H9 (cell line): ENCODE measurements around the gene ADO. TPM values are rescaled to one million over a fixed set of nuclear protein-coding genes. Genes with fewer than 3 reads are reported as not detected.

ENCODE experiments used
- DNase-seq: peaks from one replicate; pipeline ENCODE4 v3.0.0-alpha.2; 2017
- H2AFZ ChIP-seq: one replicate; pipeline ENCODE4 v1.6.1; 2013; ENCODE audit warnings: mild to moderate bottlenecking, low read length, control low read depth, moderate library complexity
- H2AK5ac ChIP-seq: 2 replicates; pipeline ENCODE4 v1.6.1; 2013; ENCODE audit warnings: low read length, control low read depth, mixed read lengths; ENCODE audit not compliant: insufficient read length
- H2BK120ac ChIP-seq: one replicate; pipeline ENCODE4 v1.6.1; 2013; ENCODE audit warnings: low read depth, mild to moderate bottlenecking, low read length, control low read depth, inconsistent platforms; ENCODE audit not compliant: poor library complexity, severe bottlenecking
- H2BK12ac ChIP-seq: 2 replicates; pipeline ENCODE4 v1.6.1; 2013; ENCODE audit warnings: low read length, control low read depth, mixed read lengths, low read depth; ENCODE audit not compliant: insufficient read length
- H2BK15ac ChIP-seq: 2 replicates; pipeline ENCODE4 v1.6.1; 2013; ENCODE audit warnings: low read depth, low read length, control low read depth
- H2BK20ac ChIP-seq: one replicate; pipeline ENCODE4 v1.6.1; 2013; ENCODE audit warnings: low read depth, mild to moderate bottlenecking, low read length, control low read depth, inconsistent platforms; ENCODE audit not compliant: poor library complexity, severe bottlenecking
- H2BK5ac ChIP-seq: 2 replicates; pipeline ENCODE4 v1.6.1; 2013; ENCODE audit warnings: low read length, control low read depth, mixed read lengths; ENCODE audit not compliant: insufficient read length
- H3K14ac ChIP-seq: 2 replicates; pipeline ENCODE4 v1.6.1; 2013; ENCODE audit warnings: low read length, control low read depth; ENCODE audit not compliant: insufficient read depth
- H3K18ac ChIP-seq: 2 replicates; pipeline ENCODE4 v1.6.1; 2013; ENCODE audit warnings: low read depth, mild to moderate bottlenecking, mixed read lengths, low read length, control low read depth; ENCODE audit not compliant: insufficient read length
- H3K23ac ChIP-seq: 2 replicates; pipeline ENCODE4 v1.6.1; 2013; ENCODE audit warnings: low read length, control low read depth, mixed read lengths, low read depth; ENCODE audit not compliant: insufficient read length
- H3K23me2 ChIP-seq: 2 replicates; pipeline ENCODE4 v1.6.1; 2013; ENCODE audit warnings: low read depth, mild to moderate bottlenecking, mixed read lengths, low read length, control low read depth; ENCODE audit not compliant: insufficient read length, poor library complexity, severe bottlenecking
- H3K27ac ChIP-seq: 2 replicates; pipeline ENCODE4 v1.5.1; 2013; ENCODE audit warnings: low read length, control low read depth, mixed read lengths, low read depth; ENCODE audit not compliant: insufficient read length
- H3K27me3 ChIP-seq: 2 replicates; pipeline ENCODE4 v1.6.1; 2013; ENCODE audit warnings: low read length, control low read depth, inconsistent platforms; ENCODE audit not compliant: insufficient read depth
- H3K4ac ChIP-seq: 2 replicates; pipeline ENCODE4 v1.6.1; 2013; ENCODE audit warnings: low read depth, mild to moderate bottlenecking, control low read depth, inconsistent platforms, low read length, moderate library complexity
- H3K4me1 ChIP-seq: 2 replicates; pipeline ENCODE4 v1.6.1; 2013; ENCODE audit warnings: low read length, control low read depth, inconsistent platforms; ENCODE audit not compliant: insufficient read depth
- H3K4me2 ChIP-seq: 2 replicates; pipeline ENCODE4 v1.6.1; 2013; ENCODE audit warnings: low read length, control low read depth, mixed read lengths; ENCODE audit not compliant: insufficient read length, insufficient read depth
- H3K56ac ChIP-seq: 2 replicates; pipeline ENCODE4 v1.6.1; 2013; ENCODE audit warnings: low read depth, mild to moderate bottlenecking, mixed read lengths, low read length, control low read depth; ENCODE audit not compliant: insufficient read length
- H3K79me1 ChIP-seq: 2 replicates; pipeline ENCODE4 v1.6.1; 2013; ENCODE audit warnings: low read depth, mild to moderate bottlenecking, moderate library complexity, low read length, control low read depth, inconsistent platforms; ENCODE audit not compliant: insufficient read depth, poor library complexity, severe bottlenecking
- H3K79me2 ChIP-seq: 2 replicates; pipeline ENCODE4 v1.6.1; 2013; ENCODE audit warnings: low read length, control low read depth, inconsistent platforms; ENCODE audit not compliant: insufficient read depth
- H3K9ac ChIP-seq: 2 replicates; pipeline ENCODE4 v1.6.1; 2013; ENCODE audit warnings: low read length, control low read depth, mixed read lengths; ENCODE audit not compliant: insufficient read length; ENCODE audit errors: extremely low read depth
- H3K9me3 ChIP-seq: one replicate; pipeline ENCODE4 v1.6.1; 2013; ENCODE audit warnings: low read depth, low read length, inconsistent platforms; ENCODE audit not compliant: control insufficient read depth
- H3T11ph ChIP-seq: one replicate; pipeline ENCODE4 v1.6.1; 2013; ENCODE audit warnings: mild to moderate bottlenecking, low read length, control low read depth, inconsistent platforms
- H4K20me1 ChIP-seq: one replicate; pipeline ENCODE4 v1.6.1; 2013; ENCODE audit not compliant: control insufficient read depth, insufficient read length, insufficient read depth
- H4K5ac ChIP-seq: 2 replicates; pipeline ENCODE4 v1.6.1; 2013; ENCODE audit warnings: low read depth, mild to moderate bottlenecking, mixed read lengths, low read length, control low read depth; ENCODE audit not compliant: insufficient read length
- H4K8ac ChIP-seq: replicated peaks from 2 replicates; pipeline ENCODE4 v1.6.1; 2013; ENCODE audit warnings: low read length, control low read depth, mixed read lengths, low read depth; ENCODE audit not compliant: insufficient read length
- H4K91ac ChIP-seq: 2 replicates; pipeline ENCODE4 v1.6.1; 2013; ENCODE audit warnings: low read depth, mild to moderate bottlenecking, moderate library complexity, mixed read lengths, low read length, control low read depth; ENCODE audit not compliant: insufficient read length
- H3K27ac Mint-ChIP-seq, 3 experiments: 2 replicates in 2 of 3; 3 replicates in 1 of 3; pipeline ENCODE4 v1.8.0; 2020 to 2021; ENCODE audit warnings: mixed read lengths in 3 of 3, mild to moderate bottlenecking in 1 of 3, moderate library complexity in 1 of 3
- H3K27me3 Mint-ChIP-seq: 2 replicates; pipeline ENCODE4 v1.8.0; 2021; ENCODE audit warnings: low read depth, mild to moderate bottlenecking, moderate library complexity, mixed read lengths
- H3K36me3 Mint-ChIP-seq, 3 experiments: 2 replicates in 2 of 3; 3 replicates in 1 of 3; pipeline ENCODE4 v1.8.0; 2020 to 2021; ENCODE audit warnings: low read depth in 3 of 3, mixed read lengths in 3 of 3; ENCODE audit not compliant: insufficient read depth in 1 of 3
- H3K4me1 Mint-ChIP-seq, 2 experiments: 2 replicates each; pipeline ENCODE4 v1.8.0; 2020; ENCODE audit warnings: mixed read lengths in 2 of 2
- H3K4me3 Mint-ChIP-seq, 2 experiments: 2 replicates in 1 of 2; 3 replicates in 1 of 2; pipeline ENCODE4 v1.8.0; 2020 to 2021; ENCODE audit warnings: mild to moderate bottlenecking in 2 of 2, mixed read lengths in 2 of 2, moderate library complexity in 1 of 2
- H3K9me3 Mint-ChIP-seq, 2 experiments: 2 replicates in 1 of 2; 3 replicates in 1 of 2; pipeline ENCODE4 v1.8.0; 2020; ENCODE audit warnings: mild to moderate bottlenecking in 2 of 2, mixed read lengths in 2 of 2, moderate library complexity in 1 of 2
- total RNA-seq: library from RNA; stranded (reverse); gene quantifications from 2 replicates; pipeline ENCODE4 v1.2.1, GENCODE V29; 2021
- TF ChIP-seq, protein P1 (sequence below): fragments of 200-600 bp; sonication (generic); conservative IDR thresholded peaks from 3 replicates; pipeline ENCODE4 v1.8.0; 2021; ENCODE audit warnings: antibody characterized with exemption, mild to moderate bottlenecking

Gene ADO
- total RNA-seq, 1 experiment from 2014 or later: 31.6 TPM

DNA sequence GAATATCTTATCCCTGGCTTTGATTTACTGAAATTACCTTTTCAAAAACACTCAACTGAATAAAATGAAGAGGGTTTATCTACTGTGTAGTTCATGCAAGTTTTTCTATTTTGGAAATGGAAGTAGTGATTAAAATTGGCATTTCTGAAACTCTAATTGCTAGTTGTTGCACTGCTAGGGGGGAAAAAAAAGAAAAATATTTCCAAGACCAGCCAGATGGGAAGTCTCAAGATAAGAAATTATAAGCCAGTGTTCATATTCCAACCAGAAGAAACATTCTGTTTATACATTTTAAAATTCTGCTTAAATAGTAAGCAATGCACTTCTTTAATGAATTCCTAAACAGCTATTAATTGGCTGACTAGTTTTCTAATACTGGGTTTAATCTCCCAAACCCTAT is 9.4 kb upstream of the ADO start:
- Histone ChIP-seq H3K9ac (no peak overlapping the region), H2AFZ (no peak overlapping the region), H3K23me2 (no peaks in the 10 kb centered on the region), H3K79me2 (no peaks in the 10 kb centered on the region), H2BK5ac (no peak overlapping the region), H3K14ac (no peak overlapping the region), H4K5ac (no peak overlapping the region), H3K56ac (no peak overlapping the region), H4K8ac (no peak overlapping the region), H3K4me2 (no peak overlapping the region), H3K18ac (no peak overlapping the region), H2AK5ac (no peak overlapping the region), H3T11ph (no peak overlapping the region), H3K4me1 (no peaks in the 10 kb centered on the region; the same call in 1 of the 2 replicates), H2BK120ac (no peak overlapping the region), H3K79me1 (no peaks in the 10 kb centered on the region), H2BK20ac (no peak overlapping the region), H3K4ac (no peak overlapping the region), H2BK12ac (no peak overlapping the region), H3K27ac (no peak overlapping the region), H4K91ac (no peak overlapping the region), H4K20me1 (no peaks in the 10 kb centered on the region), H3K23ac (no peak overlapping the region), H3K27me3 (no peaks in the 10 kb centered on the region), H2BK15ac (no peak overlapping the region), H3K9me3 (no peaks in the 10 kb centered on the region)
- no peak overlapping the region for H3K4me3 Mint-ChIP-seq
- no peaks in the 10 kb centered on the region for H3K9me3 Mint-ChIP-seq
- H3K36me3 Mint-ChIP-seq: no peaks in the 10 kb centered on the region
- H3K27me3 Mint-ChIP-seq: no peaks in the 10 kb centered on the region; the same call in 1 of the 2 replicates
- TF ChIP-seq, protein P1, sequence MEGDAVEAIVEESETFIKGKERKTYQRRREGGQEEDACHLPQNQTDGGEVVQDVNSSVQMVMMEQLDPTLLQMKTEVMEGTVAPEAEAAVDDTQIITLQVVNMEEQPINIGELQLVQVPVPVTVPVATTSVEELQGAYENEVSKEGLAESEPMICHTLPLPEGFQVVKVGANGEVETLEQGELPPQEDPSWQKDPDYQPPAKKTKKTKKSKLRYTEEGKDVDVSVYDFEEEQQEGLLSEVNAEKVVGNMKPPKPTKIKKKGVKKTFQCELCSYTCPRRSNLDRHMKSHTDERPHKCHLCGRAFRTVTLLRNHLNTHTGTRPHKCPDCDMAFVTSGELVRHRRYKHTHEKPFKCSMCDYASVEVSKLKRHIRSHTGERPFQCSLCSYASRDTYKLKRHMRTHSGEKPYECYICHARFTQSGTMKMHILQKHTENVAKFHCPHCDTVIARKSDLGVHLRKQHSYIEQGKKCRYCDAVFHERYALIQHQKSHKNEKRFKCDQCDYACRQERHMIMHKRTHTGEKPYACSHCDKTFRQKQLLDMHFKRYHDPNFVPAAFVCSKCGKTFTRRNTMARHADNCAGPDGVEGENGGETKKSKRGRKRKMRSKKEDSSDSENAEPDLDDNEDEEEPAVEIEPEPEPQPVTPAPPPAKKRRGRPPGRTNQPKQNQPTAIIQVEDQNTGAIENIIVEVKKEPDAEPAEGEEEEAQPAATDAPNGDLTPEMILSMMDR: no peak
- no peak overlapping the region for H3K27ac Mint-ChIP-seq
- peaks cover 6 to 7% of the 10 kb centered on the region in 2 experiments; a peak in 3 of 4 replicates for H3K4me1 Mint-ChIP-seq
- DNase-seq: no peak
